Smooth muscle cell (in vitro differentiated cells): ENCODE results near the gene HTRA3. TPM values are rescaled to one million over a fixed set of nuclear protein-coding genes. Genes with fewer than 3 reads are reported as not detected.

ENCODE experiments used
- DNase-seq: peaks from one replicate; lab custom pipeline; 2025; ENCODE audit not compliant: unreplicated experiment; lab: John Stamatoyannopoulos, UW
- H2AFZ ChIP-seq: fragments of 200-600 bp; sonication (generic); 2 replicates; pipeline ENCODE4 v1.6.0; 2016; ENCODE audit warnings: antibody characterized with exemption, low read depth, mild to moderate bottlenecking
- H3F3A ChIP-seq: fragments of 200-600 bp; sonication (generic); 2 replicates; pipeline ENCODE4 v1.6.0; 2017; ENCODE audit warnings: antibody characterized with exemption, low read depth
- H3K27ac ChIP-seq: fragments of 200-600 bp; sonication (generic); 2 replicates; pipeline ENCODE4 v1.5.1; 2016; ENCODE audit warnings: low read depth, mild to moderate bottlenecking
- H3K27me3 ChIP-seq: fragments of 200-600 bp; sonication (generic); 2 replicates; pipeline ENCODE4 v1.6.1; 2016; ENCODE audit warnings: low read depth, mild to moderate bottlenecking
- H3K36me3 ChIP-seq: fragments of 200-600 bp; sonication (generic); 2 replicates; pipeline ENCODE4 v1.5.1; 2016; ENCODE audit warnings: low read depth
- H3K4me1 ChIP-seq: fragments of 200-600 bp; sonication (generic); 2 replicates; pipeline ENCODE4 v1.5.1; 2016; ENCODE audit warnings: low read depth
- H3K4me2 ChIP-seq: fragments of 200-600 bp; sonication (generic); 2 replicates; pipeline ENCODE4 v1.6.0; 2016; ENCODE audit warnings: mild to moderate bottlenecking
- H3K4me3 ChIP-seq: fragments of 200-600 bp; sonication (generic); 2 replicates; pipeline ENCODE4 v1.5.1; 2016; ENCODE audit warnings: mild to moderate bottlenecking
- H3K79me2 ChIP-seq: fragments of 200-600 bp; sonication (generic); 2 replicates; pipeline ENCODE4 v1.6.0; 2016; ENCODE audit warnings: low read depth, mild to moderate bottlenecking
- H3K9ac ChIP-seq: fragments of 200-600 bp; sonication (generic); 2 replicates; pipeline ENCODE4 v1.6.0; 2016; ENCODE audit warnings: low read depth
- H3K9me3 ChIP-seq: fragments of 200-600 bp; sonication (generic); replicated peaks from 2 replicates; pipeline ENCODE4 v1.5.1; 2016; ENCODE audit warnings: low read depth
- H4K20me1 ChIP-seq: fragments of 200-600 bp; sonication (generic); 2 replicates; pipeline ENCODE4 v1.6.0; 2016; ENCODE audit warnings: low read depth
- CTCF ChIP-seq: fragments of 200-600 bp; sonication (generic); IDR thresholded peaks from 2 replicates; pipeline ENCODE4 v1.5.1; 2017; ENCODE audit warnings: borderline replicate concordance, mild to moderate bottlenecking, antibody characterized with exemption; ENCODE audit not compliant: insufficient read depth, poor library complexity, severe bottlenecking
- WGBS: methylation state at CpG from one replicate; pipeline ENCODE4 v1.1.7; 2016; ENCODE audit warnings: low lambda C conversion rate; 5-methylcytosine and 5-hydroxymethylcytosine counted together
- polyA plus RNA-seq: library from polyadenylated mRNA; unstranded; fragments of >200 nt; fragmentation: Nextera tagmentation; extraction: Ambion mirVana; gene quantifications from 2 replicates; pipeline ENCODE4 v1.2.1, GENCODE V29; 2016
- total RNA-seq: library from RNA; depleted of rRNA; stranded (reverse); fragments of >200 nt; gene quantifications from 2 replicates; pipeline ENCODE4 v1.2.3, GENCODE V29; 2014

HTRA3 gene
- total and polyA plus RNA-seq, 2 experiments from 2014 or later: 77.7 to 227 TPM

GRCh38 chr4:8343967-8344331 lies 74.4 kb downstream of the HTRA3 start:
- Histone ChIP-seq H3K27ac (no peak overlapping the region), H3K9me3 (no peaks in the 10 kb centered on the region), H3K9ac (no peak overlapping the region), H3F3A (no peaks in the 10 kb centered on the region), H3K27me3 (no peaks in the 10 kb centered on the region), H3K4me1 (no peaks in the 10 kb centered on the region), H4K20me1 (no peaks in the 10 kb centered on the region), H3K79me2 (no peaks in the 10 kb centered on the region), H3K36me3 (no peaks in the 10 kb centered on the region), H3K4me2 (no peak overlapping the region), H2AFZ (no peak overlapping the region), H3K4me3 (no peak overlapping the region)
- no peak for DNase-seq
- no peak for TF ChIP-seq CTCF
- WGBS: 97% methylated on average over 11 of the region's 11 CpGs

- no peak overlapping the region for H3K9ac ChIP-seq
- TF ChIP-seq CTCF: no peak
- no peak overlapping the region for H2AFZ ChIP-seq
- no peaks in the 10 kb centered on the region for H3K4me1 ChIP-seq
- no peak overlapping the region for H3K4me3 ChIP-seq
- no peaks in the 10 kb centered on the region for H4K20me1 ChIP-seq
- DNase-seq: no peak
- no peak overlapping the region for H3K27ac ChIP-seq
- H3K79me2 ChIP-seq: no peaks in the 10 kb centered on the region
- H3K36me3 ChIP-seq: no peaks in the 10 kb centered on the region
- H3K9me3 ChIP-seq: no peaks in the 10 kb centered on the region
- no peaks in the 10 kb centered on the region for H3F3A ChIP-seq
- no peak overlapping the region for H3K4me2 ChIP-seq
- WGBS: 85% methylated on average over 14 of the region's 14 CpGs
- no peaks in the 10 kb centered on the region for H3K27me3 ChIP-seq
These were observed 74.8 kb downstream of the HTRA3 start for GRCh38 chr4:8344377-8344776.

GRCh38 chr4:8345053-8345945 lies 75.7 kb downstream of the HTRA3 start:
- Histone ChIP-seq H2AFZ (no peak overlapping the region), H3K79me2 (no peaks in the 10 kb centered on the region), H3K9ac (no peak overlapping the region), H3K27ac (no peak overlapping the region), H3K36me3 (no peaks in the 10 kb centered on the region), H3K27me3 (no peaks in the 10 kb centered on the region), H3K4me1 (no peaks in the 10 kb centered on the region), H4K20me1 (no peaks in the 10 kb centered on the region), H3K9me3 (no peaks in the 10 kb centered on the region), H3K4me3 (no peak overlapping the region), H3F3A (no peaks in the 10 kb centered on the region), H3K4me2 (no peak overlapping the region)
- no peak for DNase-seq
- TF ChIP-seq CTCF: no peak
- 95% methylated on average over 34 of the region's 34 CpGs for WGBS
